ENCODE results near the gene CLDN20.

DNA sequence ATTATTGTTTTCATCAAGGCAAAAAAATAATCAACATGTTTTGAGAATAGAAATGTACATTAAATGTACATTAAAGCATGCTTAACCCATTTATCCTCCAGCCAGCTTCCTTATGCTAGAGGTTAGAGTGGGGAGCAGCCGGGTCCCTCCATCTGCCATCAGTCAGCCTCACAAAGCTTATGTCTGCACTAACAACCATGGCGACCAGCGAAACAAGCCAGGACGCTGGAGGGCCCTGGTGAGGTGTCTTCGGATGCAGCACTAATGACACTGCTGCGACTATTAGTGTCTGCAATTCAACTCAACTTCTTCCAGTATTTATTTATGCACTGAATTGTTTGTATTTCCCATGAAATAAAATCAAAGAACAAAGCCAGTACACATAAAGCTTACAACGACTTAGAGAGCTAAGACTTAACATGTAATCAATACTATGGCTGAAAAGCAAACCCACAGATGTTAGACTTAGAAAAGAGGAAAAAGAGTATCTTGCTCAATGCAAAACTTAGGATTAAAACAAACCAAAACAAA lies 6.8 kb downstream of the CLDN20 start:
- TF ChIP-seq, protein P1, sequence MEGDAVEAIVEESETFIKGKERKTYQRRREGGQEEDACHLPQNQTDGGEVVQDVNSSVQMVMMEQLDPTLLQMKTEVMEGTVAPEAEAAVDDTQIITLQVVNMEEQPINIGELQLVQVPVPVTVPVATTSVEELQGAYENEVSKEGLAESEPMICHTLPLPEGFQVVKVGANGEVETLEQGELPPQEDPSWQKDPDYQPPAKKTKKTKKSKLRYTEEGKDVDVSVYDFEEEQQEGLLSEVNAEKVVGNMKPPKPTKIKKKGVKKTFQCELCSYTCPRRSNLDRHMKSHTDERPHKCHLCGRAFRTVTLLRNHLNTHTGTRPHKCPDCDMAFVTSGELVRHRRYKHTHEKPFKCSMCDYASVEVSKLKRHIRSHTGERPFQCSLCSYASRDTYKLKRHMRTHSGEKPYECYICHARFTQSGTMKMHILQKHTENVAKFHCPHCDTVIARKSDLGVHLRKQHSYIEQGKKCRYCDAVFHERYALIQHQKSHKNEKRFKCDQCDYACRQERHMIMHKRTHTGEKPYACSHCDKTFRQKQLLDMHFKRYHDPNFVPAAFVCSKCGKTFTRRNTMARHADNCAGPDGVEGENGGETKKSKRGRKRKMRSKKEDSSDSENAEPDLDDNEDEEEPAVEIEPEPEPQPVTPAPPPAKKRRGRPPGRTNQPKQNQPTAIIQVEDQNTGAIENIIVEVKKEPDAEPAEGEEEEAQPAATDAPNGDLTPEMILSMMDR (IDR thresholded peaks at IDR 0.05; ENCODE audit: low read depth, low read length) = no peak
- TF ChIP-seq EZH2phosphoT487 (IDR thresholded peaks at IDR 0.05; ENCODE audit: low read depth) = no peak

Measured in OCI-LY3 (cell line).